RCC 7860 (cell line): Measurements from ENCODE around the gene KANSL3.
A peak's percentile ranks its signal among the peaks of the same experiment; 100 is the strongest.
"Not testable (repeated sequence)": the region's sequence is repeated elsewhere in the genome, so short reads cannot be mapped to it uniquely, and the experiment has no call there.

Source experiments
- DNase-seq: peaks from one replicate; pipeline ENCODE4 v3.0.0-alpha.2; 2015; ENCODE audit warnings: low spot score
- FAIRE-seq: peaks from 2 replicates; lab custom pipeline; 2012; peaks lifted over from hg19 to GRCh38; lab: Jason Lieb, UNC

Gene KANSL3

DNA sequence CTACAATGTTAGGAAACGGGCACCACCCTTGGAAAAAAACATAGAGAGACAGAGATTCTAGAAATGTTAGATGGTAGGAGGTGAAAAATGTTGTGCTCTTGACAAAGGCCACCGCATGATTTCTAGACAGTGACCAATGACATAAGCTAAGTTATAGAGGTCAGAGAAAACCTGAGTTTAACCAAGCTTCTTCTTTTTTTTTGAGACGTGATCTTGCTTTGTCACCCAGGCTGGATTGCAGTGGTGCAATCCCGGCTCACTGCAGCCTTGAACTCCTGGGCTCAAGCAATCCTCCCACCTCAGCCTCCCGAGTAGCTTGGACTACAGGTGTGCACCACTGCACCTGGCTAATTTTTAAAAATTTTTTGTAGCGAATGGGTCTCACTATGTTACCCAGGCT is 17.4 kb upstream of the KANSL3 start:
- DNase-seq, result no peak
- FAIRE-seq, result no peak

DNA sequence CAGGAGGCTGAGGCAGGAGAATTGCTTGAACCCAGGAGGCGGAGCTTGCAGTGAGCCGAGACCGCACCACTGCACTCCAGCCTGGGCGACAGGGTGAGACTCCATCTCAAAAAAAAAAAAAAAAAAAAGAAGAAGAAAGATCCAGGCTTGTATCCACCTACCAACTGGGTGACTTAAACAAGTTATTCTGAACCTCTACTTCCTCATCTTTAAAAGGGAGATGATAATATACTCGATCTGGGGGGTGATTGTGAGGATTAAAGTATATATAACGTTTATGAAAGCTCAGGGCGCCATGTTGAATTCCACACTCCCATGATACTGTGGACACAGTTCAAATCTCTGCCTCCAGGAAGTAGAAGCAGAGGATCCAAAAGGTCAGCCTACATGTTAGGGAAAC is 16.7 kb upstream of the KANSL3 start:
- not testable (repeated sequence) for DNase-seq, FAIRE-seq

- DNase-seq (no peak), FAIRE-seq (no peak)
Measured at GRCh38 chr2:96651793-96652192, 13.7 kb upstream of the KANSL3 start.

GRCh38 chr2:96649342-96649741 is 11.2 kb upstream of the KANSL3 start:
- FAIRE-seq (no peak), DNase-seq (no peak)

- DNase-seq (no peak), FAIRE-seq (no peak)
Measured at GRCh38 chr2:96648306-96648930, 10.3 kb upstream of the KANSL3 start.

DNA sequence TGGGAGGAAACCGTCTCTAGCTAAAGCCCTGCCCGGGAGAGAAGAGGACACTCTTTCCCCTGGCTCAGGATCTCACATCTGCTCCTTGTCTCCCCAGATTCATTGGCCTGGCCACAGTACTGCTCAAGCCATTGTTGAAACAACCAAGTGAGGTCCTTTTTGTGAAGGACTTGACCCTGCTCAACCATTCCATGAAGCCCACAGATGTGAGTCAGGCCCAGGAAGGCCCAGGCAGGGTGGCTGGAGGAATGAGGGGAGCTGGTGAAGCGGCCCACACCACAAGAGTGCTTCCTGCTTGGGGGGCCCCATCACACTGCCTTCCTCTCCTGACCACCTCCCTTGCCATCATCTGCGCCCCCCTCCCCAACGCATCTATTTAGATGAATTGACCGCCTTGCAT is 9.6 kb upstream of the KANSL3 start:
- no peak for DNase-seq
- FAIRE-seq, result no peak

DNA sequence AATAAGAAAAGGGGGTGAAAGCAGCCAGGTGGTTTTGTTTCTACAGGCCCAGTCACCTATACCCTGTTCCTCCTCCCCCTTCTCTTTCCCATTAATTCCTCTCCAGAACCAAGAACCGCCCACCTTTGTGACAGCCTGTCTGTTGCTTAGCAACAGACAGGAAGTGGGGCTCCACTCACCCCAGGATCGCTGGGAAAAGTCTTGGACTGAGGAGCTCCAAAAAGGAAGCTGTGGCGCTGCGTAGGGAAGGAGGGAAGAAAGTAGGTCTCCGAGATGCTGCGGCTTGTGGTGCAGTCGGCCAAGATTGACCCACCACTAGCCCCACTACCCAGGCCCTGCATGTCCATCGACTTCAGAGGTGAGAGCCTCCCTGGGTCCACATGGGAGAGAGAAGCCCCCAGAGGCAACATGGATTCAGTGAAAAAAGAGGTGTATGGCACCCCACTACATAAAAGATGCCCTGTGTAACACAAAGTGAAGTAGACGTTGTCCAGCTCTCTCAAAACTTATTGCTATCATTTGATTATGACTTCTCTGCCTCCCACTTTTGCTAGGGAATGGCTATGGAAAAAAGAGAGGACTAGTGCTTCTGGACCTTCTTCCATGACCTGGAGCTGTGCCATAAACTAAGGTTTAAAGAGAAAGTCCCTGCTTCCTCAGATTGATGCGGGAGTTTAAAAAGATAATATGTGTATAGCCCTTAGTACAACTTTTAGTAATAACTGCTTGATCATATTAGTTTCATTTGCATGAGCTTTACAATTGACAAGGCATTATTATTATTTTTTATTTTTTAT is 4.7 kb upstream of the KANSL3 start, which contains the start of gene FER1L5:
TSS of gene FER1L5 (plus strand) at position 201 of the 797 bp plus-strand sequence. CDS start at position 274, 73 bp downstream.
- DNase-seq, result no peak
- FAIRE-seq, result no peak

DNA sequence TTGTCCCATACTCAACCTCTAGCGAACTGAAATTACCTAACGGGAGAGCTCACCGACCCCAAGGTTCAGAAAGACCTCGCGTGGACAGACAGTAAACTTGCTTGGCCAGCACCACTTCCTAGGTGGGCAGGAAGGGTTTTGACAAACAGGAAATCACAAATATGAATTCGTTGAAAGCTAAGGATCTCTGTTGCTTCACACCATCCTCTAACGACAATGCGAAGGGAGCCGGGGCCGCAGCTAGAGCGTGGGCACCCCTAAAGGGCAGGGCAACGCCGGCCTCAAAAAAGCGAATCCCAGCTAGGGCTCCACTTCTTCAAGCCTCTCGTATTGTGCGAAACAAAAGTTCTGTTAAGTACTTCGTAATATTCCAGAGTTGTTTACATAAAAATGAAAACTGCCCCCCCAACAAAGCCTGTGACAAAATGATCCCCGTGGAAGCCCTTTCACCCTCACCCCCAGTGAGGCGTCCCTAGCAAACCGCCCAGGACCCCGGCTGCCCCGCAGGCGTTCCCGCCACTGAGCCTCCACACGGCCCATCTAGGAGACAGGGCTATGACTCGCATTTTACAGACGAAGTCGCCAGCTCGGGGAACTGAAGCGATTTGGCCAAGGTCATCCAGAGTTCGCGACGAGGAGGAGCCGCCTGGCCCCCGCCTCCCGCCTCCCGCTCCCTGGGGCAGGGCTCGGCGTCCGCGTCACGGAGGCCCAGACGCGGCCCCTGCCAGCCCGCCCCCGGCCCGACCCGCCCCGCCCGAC is 548 bp downstream of the KANSL3 start:
- no peak for FAIRE-seq

GRCh38 chr2:96636551-96637171 is 1.5 kb downstream of the KANSL3 start:
- FAIRE-seq (no peak), DNase-seq (peak; percentile 35)

More for the DNA sequence above, 548 bp downstream of the KANSL3 start:
- DNase-seq, result peak; percentile 91

GRCh38 chr2:96633641-96634040 is 4.5 kb downstream of the KANSL3 start:
- FAIRE-seq (no peak), DNase-seq (no peak)

- FAIRE-seq (no peak), DNase-seq (peak; percentile 82)
Measured at GRCh38 chr2:96631804-96632435, 6.2 kb downstream of the KANSL3 start.

- no peak for FAIRE-seq
- DNase-seq, result no peak
Measured at GRCh38 chr2:96626553-96626942, 11.6 kb downstream of the KANSL3 start.

DNA sequence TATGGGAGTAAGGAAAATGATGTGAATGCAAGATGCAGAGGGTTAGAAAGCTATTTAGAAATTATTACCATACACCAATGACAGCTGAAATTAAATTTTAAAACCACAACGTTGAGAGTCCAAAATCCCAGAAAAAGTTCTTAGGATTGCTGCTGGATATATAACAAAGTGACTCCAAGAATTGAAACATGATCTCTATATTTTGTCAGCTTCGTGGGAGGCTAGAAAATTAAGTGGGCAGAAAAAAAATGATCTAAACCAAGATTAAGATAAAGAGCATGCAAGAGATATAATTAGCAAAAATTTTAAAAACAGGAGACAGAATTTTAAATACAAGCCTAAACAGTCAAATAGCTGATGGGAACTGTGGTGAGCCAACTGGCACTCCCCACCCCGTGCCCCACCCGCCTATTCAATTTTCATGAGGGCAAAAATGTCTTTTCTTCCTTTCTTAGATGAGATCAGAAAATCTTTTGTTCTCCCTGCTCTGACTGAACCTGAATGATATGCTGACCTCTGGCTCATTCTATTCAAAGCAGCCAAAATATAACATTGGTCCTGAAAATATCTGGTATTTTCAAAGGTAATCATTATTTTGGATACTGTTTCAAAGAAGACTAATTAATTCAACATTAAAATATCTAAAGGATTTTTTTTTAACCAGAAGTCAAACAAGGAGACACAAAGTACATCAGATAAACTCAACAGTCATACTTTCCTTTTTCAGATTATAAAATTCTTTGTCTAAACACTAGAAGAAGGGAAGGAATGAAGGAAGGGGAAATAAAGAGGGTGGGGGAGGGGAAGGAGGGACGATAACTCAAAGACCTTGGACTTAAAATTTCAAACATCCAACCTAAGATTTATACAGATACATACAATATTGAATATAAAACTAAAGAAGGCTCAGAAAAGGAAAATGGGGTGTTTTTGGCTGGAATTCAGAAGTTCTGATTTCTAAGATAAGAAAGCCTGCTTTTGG is 12.2 kb downstream of the KANSL3 start:
- no peak for FAIRE-seq
- DNase-seq, result no peak

- FAIRE-seq (no peak), DNase-seq (no peak)
Measured at GRCh38 chr2:96623116-96623515, 15.0 kb downstream of the KANSL3 start.

- DNase-seq (no peak), FAIRE-seq (no peak)
Measured at GRCh38 chr2:96622544-96622943, 15.6 kb downstream of the KANSL3 start.

DNA sequence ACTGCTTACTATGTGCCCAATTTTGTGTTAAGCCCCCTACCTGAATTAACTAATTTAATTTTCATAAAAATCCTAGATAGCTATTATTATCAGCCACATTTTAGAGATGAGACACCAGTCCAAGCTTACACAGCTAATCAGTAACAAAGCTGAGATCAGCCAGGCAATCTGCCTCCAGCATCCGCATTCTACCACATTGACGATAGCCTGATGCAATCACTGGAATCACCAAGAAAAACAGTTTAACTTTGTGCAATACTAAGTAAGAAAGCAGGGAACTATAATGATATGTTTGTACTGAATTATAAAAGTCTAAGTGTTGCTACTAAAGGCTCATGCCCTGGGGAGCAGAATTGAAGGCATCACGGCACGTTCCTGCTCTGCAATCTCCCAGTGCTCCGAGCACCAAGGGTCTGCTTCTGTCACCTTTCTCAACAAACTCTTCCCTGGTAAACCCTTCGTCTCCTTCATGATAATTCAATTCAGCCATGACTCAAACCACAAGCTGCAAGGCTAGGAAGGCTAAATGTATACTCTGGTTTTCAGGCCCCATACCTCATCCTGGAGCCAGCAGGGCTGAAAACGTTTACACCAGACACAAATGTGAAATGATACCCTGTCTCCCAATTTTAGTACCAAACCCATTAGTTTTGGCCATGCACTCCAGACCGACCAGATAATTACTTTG is 19.4 kb downstream of the KANSL3 start:
- FAIRE-seq, result peak; percentile 74
- DNase-seq, result peak; percentile 69

DNA sequence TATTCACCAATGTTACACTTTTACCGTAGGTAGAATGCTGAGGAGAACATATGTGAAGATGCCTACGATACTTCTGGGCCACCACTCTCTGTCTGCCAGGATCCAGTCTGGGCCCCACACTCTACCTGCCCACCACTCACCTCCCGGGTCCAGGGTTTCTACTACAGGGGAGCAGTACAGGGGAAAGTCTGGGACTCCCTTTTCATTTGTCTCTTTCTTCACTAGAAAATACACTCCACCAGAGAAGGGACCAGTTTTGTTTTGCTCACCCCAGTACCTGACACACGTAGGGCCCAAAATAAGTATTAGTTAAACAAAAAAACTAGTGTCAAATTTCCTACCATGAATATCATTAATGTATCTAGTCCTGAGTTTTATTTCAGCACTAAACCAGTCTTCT is 21.1 kb downstream of the KANSL3 start:
- DNase-seq (no peak), FAIRE-seq (no peak)

- FAIRE-seq (no peak), DNase-seq (no peak)
Measured at GRCh38 chr2:96616535-96616934, 21.6 kb downstream of the KANSL3 start.

- FAIRE-seq (no peak), DNase-seq (no peak)
Measured at GRCh38 chr2:96616128-96616527, 22.0 kb downstream of the KANSL3 start.
